HG03064 (cell line): ENCODE measurements around the gene PHF5A.
"Not testable (repeated sequence)": the region's sequence is repeated elsewhere in the genome, so short reads cannot be mapped to it uniquely, and the experiment has no call there.

Source experiments
- ATAC-seq: cut with Tn5 transposase; IDR thresholded peaks from one replicate; pipeline ENCODE4 v1.9.1; 2021; ENCODE audit warnings: low read depth; ENCODE audit not compliant: unreplicated experiment

Gene PHF5A

DNA sequence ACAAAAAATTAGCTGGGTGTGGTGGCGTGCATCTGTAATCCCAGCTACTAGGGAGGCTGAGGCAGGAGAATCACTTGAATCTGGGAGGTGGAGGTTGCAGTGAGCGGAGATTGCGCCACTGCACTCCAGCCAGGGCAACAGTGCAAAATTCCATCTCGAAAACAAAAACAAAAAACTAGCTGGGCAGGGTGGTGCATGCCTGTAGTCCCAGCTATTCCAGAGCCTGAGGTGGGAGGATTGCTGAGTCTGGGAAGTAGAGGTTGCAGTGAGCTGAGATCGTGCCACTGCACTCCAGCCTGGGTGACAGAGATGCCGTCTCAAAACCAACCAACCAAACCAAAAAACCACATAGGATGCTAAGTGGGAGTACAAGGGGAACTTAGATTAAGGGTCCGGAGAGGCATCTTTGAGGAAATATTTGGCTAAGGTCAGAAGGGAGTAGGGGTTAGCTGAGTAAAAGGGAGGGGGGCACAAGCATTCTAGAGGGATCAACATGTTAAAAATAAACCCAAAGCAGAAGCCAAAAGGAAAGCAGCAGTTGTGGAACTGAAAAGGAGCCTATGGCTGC is 10.2 kb downstream of the PHF5A start:
- ATAC-seq, result no peak

DNA sequence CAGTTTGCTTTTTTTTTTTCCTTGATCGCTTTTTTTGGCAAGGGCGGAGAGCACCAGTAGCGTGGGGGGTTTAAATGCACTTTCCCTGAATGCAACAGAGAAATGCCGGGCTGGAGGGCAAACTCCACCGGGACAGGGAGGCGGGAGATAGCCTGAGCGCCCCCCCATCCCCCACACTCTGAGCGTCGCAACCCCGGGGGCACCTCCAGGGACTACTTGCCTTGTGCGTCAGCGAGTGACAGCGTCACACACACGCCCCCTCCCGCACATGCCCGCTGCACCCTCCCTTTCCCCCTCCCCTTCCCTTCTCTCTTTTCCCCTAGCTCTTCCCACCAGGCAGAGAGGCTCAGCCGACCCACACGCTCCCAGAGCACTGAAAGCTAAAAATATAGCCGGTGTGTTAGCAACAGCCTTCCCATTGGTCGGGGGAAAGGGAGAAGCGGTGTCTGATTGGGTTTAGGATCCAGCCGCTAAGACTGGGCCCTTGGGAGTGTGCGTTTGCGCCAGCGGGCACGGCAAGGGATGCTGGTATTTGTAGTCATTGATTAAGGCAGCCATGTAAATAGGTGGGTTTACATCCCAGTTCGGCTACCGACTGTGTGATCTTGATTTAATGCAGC is 20.2 kb downstream of the PHF5A start:
- ATAC-seq, result no peak

DNA sequence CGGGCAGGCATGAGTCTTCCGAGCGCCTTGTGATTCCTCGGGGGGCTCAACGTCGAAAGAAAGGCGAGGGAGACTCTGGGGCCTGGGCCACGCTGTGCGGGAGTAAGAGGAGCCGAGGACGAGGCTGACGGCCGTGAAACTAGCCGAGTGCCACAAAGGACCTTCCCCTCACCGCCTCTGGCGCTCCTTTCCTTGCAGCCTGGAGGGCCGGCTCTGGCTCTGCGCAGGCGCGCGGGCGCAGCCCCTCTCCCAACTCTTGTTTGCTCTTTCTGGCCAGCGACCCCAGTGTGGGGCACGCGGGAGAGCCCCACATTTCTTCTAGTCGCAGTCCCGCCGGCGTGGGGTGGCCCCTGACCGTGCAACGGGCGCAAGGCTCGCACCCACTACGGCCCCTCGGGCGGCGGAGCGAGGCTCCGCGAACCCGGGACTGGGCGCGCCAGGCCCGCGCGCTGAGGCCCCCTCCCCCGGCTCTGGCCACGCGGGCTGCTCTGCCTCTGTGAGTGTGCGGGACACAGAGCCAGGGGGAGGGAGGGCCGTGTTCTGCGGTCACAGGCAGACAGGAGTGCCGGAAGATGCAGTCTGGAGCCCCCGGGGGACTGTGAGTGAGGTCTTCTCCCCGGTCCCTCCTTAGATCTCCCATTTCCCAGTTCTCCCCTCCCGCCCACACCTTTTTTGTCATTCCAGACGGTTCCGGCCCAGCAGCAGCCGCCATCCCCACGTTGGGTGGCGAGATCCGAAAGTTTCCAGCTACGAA is 20.9 kb downstream of the PHF5A start:
- no peak for ATAC-seq

DNA sequence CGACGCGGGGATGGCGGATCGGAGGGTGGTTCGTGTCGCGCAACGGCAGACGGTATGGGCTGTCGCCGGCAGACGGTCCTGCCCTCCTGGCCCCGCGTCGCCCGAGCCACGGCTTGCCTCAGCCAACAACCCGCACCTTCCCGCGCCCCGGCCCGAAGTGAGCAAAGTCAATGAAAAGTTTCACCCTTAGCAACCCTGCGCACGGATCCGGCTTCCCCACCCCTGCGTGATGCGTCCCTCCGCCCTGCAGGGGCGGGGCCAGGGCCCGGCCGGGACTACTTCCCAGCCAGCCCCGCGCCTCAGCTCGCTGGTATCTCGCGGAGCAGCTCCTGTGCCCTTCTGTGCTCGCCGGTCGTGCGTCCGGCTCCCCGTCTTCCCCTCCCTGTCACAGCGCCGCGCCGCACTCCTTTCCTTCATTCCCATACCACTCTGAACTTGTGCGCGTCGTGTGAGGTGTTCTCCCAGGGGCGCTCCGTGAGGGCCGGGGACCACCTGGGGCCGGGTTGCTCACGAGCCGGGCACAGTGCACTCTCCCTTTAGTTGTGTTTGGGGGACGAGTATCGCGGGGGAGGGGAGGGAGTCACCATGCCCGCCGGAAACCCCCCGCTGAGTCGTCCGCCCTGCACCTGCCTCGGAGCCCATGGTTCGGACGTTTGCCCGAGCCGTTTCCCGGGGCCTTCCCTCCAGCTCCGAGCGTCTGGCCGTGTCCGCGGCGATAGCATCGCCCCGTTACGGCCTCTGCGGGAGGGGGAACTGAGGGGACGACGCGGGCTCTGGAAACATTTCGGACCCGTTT is 21.7 kb downstream of the PHF5A start, which contains the start of gene TOB2:
Gene TOB2 (minus strand): TSS at position 163 of the 796 bp plus-strand sequence. CDS start 9,456 bp downstream, outside the sequence.
- peak; percentile 37 for ATAC-seq

DNA sequence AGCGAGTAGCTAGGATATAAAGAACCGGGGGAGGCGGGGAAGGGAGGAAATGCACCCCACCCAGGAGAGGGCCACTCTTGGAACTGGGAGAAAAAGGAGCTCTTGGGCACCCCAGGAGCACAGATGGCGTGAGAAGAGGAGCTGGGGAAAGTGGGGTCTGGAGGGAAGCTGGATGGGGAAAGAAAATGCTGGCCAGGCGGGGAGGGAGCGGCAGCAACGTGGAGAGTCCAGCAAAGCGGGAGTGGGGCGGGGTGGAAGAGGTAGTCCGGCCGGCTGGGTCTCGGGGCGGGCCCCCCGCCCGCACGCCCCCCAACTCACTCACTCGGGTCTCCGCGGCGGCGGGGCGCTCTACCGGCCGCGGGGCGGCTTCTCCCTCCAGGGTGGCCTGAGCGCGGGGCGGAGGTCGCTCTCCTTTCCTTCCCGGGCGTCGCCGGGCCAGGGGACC is 22.4 kb downstream of the PHF5A start:
- no peak for ATAC-seq

DNA sequence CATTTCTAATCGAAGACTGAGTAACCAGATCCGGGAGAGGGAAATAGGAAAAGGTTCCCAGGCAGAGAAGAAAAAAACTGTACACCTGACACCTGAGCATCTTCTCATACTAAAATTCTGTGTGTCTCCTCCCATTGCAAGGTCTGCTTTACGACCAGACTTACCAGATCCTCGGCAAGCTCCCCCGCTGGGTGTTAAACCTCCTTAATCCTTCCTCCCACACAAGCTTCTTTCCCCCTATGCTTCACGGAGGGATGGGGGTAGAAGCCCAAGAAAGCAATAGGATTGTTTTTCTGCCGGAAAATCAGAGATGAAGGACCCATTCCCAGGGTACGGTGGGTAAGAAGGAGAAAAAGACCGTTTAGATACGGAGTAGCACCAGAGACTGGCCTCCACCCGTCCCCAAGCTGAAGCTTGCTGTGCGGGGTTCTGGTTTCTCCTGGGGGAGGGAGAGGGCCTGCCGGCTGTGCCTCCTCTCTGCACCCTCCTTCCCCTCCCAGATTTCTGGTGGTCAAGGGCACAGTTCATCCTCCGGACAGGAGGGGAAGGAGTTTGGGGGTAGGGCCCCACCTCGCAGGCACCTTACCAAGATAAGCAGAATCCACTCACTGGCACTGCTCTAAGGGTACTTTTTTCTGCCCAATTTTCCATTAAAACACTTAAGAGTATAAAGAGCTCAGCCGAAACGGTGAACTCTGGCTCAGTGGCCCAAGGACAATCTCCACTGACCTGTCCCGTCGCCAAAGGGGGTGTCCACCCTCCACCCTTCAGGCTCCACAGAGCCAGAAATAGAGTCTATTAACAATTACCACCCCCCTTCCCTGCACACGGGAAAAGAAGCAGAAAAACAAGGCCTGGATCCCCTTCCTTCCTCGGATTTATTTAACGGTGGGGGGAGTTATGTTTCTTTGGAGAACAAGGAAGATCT is 23.1 kb downstream of the PHF5A start:
- ATAC-seq, result no peak

DNA sequence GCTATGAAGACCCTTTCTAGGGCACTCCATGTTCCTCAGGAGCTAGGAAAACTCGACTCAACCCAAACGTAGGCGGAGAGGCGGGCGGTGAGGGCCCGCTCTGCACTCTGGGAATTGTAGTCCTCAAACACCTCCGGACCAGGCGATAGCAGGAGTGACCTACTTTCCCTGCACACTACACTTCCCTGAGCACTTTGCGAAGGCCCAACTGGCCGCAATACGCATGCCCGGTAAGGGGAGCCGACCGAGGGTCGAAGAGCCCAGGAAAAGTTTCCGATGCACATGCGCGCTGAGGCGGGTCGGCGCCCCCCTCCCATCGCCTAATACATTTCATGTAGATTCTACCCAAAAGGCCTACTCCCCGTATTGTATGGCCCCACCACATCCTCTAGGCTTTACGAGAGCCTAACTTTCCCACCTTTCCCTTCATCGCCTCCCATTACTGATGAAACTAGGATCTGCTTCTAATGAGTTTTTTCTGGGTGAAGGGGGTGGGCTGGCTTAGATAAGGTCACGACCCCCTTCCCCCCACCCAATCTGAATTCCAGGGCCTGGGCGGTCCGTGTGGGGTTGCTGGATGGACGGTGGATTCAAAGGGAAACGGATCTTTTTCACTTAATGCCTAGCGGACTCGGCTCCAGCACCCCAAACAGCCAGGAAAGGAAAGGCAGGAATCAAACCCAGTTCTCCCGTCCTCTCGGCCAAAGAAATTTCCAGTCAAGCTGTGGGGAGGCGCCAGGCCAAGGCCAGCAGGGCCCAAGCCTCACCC is 23.9 kb downstream of the PHF5A start:
- peak; percentile 40 for ATAC-seq

DNA sequence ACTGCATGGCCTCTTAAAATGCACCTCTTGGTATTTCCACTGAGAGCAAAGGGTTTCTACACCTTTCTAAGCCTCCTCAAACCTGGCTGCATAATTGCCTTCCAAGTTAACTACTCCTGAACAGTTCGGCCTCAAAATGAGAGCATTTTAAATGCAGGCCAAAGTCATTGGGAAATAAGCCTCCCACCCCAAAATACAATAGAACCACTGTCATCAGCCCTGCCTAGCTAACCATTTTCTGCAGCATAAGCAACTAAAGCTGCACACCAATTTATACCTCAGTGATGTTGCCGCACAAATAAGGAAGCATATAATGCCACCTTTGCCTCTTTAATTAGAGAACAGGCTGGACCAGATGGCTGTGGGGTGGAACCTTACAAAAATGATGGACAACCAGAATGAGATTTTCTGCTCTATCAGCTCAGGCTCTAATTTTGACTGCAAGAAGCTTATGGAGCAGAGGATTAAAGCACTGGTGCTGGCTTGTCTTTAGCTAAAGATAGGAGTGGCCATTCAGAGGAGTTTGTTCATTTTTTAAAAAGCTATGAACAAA is 26.2 kb downstream of the PHF5A start:
- no peak for ATAC-seq

DNA sequence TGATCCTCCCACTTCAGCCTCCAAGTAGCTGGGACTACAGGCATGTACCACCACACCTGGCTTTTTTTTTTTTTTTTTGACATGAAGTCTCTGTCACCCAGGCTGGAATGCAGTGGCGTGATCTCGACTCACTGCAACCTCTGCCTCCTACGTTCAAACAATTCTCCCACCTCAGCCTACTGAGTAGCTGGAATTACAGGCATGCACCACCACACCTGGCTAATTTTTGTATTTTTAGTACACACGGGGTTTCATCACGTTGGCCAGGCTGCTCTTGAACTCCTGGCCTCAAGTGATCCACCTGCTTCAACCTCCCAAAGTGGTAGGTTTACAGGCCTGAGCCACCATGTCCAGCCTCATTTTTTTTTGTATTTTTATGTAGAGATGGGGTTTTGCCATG is 28.0 kb downstream of the PHF5A start:
- not testable (repeated sequence) for ATAC-seq

DNA sequence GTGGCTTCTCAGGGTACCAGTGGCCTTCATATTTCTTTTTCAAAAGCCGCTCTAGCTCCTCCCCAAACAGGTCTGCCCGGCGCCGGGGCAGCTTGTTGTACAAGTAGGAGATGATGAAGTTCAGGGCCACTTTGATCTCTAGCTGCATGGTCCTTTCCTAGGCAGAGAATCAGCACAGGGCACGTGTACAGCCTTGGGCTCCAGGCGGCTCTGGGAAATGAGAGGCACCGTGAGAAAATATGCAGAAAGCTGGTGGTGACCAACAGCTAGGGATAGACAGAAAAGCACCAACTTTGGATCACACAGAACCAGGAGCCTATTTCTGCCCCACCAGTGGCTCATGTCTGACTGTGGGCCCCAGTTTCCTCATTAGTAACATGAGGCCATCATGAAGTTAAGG is 31.3 kb downstream of the PHF5A start:
- no peak for ATAC-seq

DNA sequence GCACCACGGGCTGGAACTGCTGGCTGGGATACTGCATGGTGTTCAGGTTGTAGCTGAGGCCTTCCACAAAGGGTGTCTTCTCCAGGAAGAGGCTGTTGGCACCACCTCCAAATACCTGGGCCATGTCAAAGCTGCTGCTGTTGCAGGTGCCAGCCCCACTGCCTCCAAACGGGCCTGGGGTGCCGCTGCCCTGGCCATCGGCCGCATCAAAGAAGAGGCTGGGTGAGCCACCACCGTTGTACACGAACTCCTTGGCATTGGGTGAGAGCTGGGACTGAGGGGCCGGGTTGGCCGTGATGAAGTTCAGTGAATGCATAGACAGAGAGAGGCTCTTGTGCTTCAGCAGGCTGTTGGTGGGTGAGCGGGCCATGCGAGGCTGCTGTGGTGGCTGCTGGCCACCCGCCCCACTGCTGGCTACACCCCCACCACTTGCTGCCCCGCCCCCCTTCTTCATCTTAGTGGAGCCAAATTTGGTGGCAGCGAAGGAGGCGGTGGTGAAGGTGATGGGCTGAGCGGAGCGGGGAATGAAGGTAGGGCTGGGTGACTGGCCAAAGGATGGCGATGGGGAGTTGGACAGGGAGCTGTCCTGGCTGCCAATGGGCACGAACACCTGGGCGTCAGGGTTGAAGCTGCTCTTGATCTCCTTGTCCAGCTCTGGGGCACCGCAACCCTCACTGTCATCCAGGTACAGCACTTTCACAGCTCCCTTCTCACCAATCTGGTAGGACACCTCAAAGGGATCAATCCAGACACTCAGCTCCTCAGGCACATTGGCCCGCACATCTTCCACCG is 32.0 kb downstream of the PHF5A start:
- ATAC-seq, result no peak

DNA sequence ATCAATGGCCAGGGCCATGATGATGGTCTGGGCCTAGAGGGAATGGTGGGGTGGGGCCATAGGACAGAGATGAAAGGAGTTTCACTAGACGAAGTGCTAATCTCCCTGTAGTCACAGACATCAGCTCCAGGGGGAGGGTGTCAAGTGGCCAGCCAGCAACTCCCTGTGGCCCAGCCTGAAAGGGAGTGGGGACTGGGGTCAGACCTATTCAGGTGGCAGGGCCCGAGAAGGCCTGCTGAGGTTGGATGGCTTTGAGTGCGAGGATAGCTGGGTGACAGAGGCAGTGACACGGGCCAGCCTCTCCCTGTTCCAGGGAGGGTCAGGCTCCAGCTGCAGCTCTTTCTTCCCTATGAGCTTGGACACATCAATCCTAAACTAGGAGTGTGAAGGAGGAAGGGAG is 32.9 kb downstream of the PHF5A start:
- no peak for ATAC-seq

DNA sequence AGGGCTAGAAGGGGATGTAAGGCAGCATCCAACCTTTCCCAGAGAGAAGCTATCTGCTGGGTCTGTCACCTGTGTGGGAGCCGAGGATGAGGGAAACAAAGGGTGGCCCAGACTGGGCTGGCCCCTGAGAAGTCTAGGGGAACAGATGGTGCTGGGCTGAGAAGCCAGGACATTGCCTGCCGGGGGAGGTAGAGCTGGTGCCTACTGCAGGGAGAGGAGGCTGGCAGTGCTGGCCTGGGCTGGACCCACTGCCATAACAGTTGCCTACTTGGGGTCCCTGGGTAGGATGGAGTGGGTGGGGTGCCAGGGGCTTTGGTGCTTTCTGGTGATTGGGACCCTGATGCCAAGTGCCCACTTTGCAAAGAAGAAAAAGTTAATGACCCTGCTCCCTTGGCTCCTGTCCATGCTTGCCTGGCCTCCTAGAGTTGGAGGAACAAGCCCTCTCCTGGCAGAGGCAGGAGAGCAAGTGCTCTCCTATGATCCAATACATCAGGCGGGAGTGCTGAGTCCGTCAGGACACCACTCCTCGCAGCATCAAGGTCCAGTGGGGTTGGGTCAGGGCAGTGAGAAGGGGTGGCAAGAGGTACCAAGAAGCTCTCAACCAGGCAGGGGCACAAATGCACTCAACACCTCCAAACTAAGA is 34.0 kb downstream of the PHF5A start:
- ATAC-seq, result not testable (repeated sequence)

DNA sequence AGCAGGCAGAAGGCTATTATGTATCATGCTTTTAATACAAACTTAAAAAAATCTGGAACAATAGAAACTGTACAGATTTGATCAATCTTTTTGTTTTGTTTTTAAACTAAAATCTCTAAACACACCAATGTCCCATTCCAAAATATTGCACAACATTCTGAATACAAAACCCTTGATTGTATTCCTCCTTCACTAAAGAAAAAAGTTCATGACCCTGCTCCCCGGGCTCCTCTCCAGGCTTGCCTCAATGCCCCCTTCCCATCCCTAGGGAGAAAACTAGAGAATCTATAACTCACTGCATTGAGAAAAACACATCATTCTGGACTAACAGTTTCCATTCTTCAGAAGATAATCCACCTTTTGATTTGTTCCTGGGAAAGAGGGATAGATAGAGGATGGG is 35.0 kb downstream of the PHF5A start:
- ATAC-seq, result not testable (repeated sequence)

DNA sequence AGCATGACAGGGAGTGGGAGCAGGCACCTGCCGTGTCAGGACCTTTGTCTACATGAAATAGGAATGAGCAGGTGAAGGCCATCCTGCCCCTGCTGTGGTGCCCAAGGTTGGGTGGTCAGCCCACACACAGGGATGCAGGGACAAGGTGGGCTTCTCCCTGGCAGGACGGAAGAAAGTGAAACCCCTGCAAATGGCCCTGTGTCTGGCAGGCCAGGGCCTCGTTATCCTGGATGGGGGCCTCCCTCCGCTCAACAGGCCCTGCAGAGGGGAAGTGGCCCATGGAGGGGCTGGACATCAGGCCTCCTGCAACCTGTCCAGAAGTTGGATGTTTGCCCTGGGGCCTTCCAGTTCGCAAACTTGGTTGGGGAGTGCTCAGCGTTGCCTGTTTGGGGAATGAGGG is 36.8 kb downstream of the PHF5A start:
- no peak for ATAC-seq

DNA sequence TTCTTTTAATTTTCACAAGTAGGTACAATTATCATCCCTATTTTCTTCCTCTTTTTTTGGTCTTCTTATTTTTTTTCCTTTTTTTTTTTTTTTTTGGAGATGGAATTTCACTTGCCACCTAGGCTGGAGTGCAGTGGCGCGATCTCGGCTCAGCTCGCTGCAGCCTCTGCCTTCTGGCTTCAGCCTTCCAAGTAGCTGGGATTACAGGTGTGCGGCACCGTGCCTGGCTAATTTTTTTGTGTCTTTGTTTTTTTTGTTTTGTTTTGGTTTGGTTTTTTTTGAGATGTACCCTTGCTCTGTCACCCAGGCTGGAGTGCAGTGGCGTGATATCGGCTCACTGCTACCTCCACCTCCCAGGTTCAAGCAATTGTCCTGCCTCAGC is 38.5 kb downstream of the PHF5A start:
- no peak for ATAC-seq

DNA sequence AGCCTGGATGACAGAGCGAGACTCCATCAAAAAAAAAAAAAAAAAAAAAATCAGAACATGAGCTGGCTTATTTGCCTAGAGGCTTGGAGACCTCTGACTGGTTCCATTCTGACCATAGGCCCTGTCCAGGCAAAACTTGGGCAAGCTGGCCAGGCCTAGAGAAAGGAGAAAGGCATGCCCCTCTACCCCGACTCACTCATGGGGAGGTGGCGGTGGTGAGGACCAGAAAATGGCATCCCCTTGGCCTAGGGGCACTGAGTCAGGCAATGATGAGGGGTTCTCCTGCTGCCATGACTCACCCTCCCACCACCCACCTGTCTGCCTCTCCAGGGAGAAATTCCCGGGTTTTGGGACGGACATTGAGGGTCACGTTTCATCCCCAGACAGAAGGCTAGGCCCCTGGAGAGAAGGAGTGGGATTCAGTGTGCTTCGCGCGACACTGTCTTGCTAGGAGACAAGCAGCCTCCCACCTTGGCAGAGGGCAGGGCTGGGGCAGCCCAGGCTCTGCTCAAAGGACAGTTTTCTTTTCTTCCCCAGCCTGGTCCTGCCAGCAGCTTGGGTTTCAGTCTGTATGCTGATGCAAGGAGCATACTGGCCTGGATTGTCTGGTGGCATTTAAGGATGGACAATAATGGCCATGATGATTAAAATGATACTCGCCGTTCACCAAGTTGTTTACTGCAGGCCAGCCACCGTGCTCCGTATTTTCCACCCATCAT is 39.1 kb downstream of the PHF5A start:
- ATAC-seq, result no peak
